ENCODE data around the gene ZNF558.
"Not testable (repeated sequence)": the region's sequence is repeated elsewhere in the genome, so short reads cannot be mapped to it uniquely, and the experiment has no call there.

The ZNF558 gene

GRCh38 chr19:8806661-8807060, 25.4 kb downstream of the ZNF558 start:
- DNase-seq, result no peak

- no peak for DNase-seq
These were observed 37.3 kb downstream of the ZNF558 start for GRCh38 chr19:8794823-8795222.

GRCh38 chr19:8773587-8773986, 58.5 kb downstream of the ZNF558 start:
- DNase-seq, result not testable (repeated sequence)

GRCh38 chr19:8769265-8769664, 62.8 kb downstream of the ZNF558 start:
- not testable (repeated sequence) for DNase-seq

- DNase-seq, result not testable (repeated sequence)
These were observed 64.8 kb downstream of the ZNF558 start for GRCh38 chr19:8767257-8767656.

All from hypothalamus (tissue), 51 donors.